BJ (cell line): ENCODE measurements around the gene CD164L2. TPM values are rescaled to one million over a fixed set of nuclear protein-coding genes. Genes with fewer than 3 reads are reported as not detected.
A peak's percentile ranks its signal among the peaks of the same experiment; 100 is the strongest.

Source experiments
- CTCF ChIA-PET: fragments of 350-600 bp; formaldehyde crosslinking; extraction: SDS; loops from one replicate; lab custom pipeline; 2021; ENCODE audit warnings: antibody characterized with exemption, inconsistent platforms; lab: Yijun Ruan, JAX
- POLR2A ChIA-PET: fragments of 300-600 bp; sonication (Branson Sonifier 250); formaldehyde crosslinking; extraction: SDS; loops from one replicate; lab custom pipeline; 2021; ENCODE audit warnings: antibody characterized with exemption; lab: Charles Lee
- DNase-seq: peaks from one replicate; pipeline ENCODE4 v3.0.0-alpha.2; 2011; ENCODE audit warnings: low read depth
- H3K27me3 ChIP-seq: 2 replicates; pipeline ENCODE4 v1.6.0; 2011; ENCODE audit warnings: low read length; ENCODE audit not compliant: control insufficient read depth, insufficient read depth
- H3K36me3 ChIP-seq: 2 replicates; pipeline ENCODE4 v1.5.1; 2011; ENCODE audit warnings: low read length; ENCODE audit not compliant: control insufficient read depth, insufficient read depth
- H3K4me3 ChIP-seq: 2 replicates; pipeline ENCODE4 v1.5.1; 2011; ENCODE audit warnings: low read depth, mild to moderate bottlenecking, control low read depth, low read length
- CTCF ChIP-seq: IDR thresholded peaks from 2 replicates; pipeline ENCODE4 v1.5.1; 2011; ENCODE audit warnings: low read depth, mild to moderate bottlenecking, control low read depth, inconsistent platforms, low read length, moderate library complexity; ENCODE audit not compliant: insufficient read depth
- polyA plus RNA-seq: library from polyadenylated mRNA; depleted of rRNA; stranded (reverse); fragments of >200 nt; gene quantifications from 2 replicates; pipeline ENCODE4 v1.2.3, GENCODE V29; 2011

Gene CD164L2
- polyA plus RNA-seq, 1 experiment: not detected

- H3K27me3 ChIP-seq: no peaks in the 10 kb centered on the region
- CTCF ChIA-PET: interaction anchor here (0.6 to 6.1 kb wide), 24 partner anchors 8 to 433 kb away, joined by 3 to 60 read pairs (median 7); partner anchors contain the start of genes GPR3, MAP3K6 and SYTL1
- peak; percentile 91 for TF ChIP-seq CTCF
- peaks cover 39% of the 10 kb centered on the region for H3K36me3 ChIP-seq
- DNase-seq: no peak
- H3K4me3 ChIP-seq: no peak overlapping the region
- POLR2A ChIA-PET: no interaction called here
These were observed 25.7 kb downstream of the CD164L2 start for GRCh38 chr1:27357281-27358037.

- TF ChIP-seq CTCF: no peak
- Histone ChIP-seq H3K36me3 (peaks cover 37% of the 10 kb centered on the region), H3K27me3 (no peaks in the 10 kb centered on the region), H3K4me3 (no peak overlapping the region)
- ChIA-PET CTCF (interaction anchor here (0.6 to 6.1 kb wide), 21 partner anchors 8 to 271 kb away, joined by 3 to 60 read pairs (median 8); partner anchors contain the start of genes GPR3, MAP3K6 and SYTL1), POLR2A (no interaction called here)
- DNase-seq: no peak
These were observed 26.4 kb downstream of the CD164L2 start for GRCh38 chr1:27356619-27357280.

- CTCF ChIA-PET: interaction anchor here (1.4 to 6.1 kb wide), 5 partner anchors 10 to 62 kb away, joined by 3 to 60 read pairs (median 20); partner anchors contain the start of gene MAP3K6
- no peak for TF ChIP-seq CTCF
- no peak overlapping the region for H3K4me3 ChIP-seq
- POLR2A ChIA-PET: no interaction called here
- no peaks in the 10 kb centered on the region for H3K27me3 ChIP-seq
- H3K36me3 ChIP-seq: peaks cover 34% of the 10 kb centered on the region
- DNase-seq: no peak
These were observed 26.9 kb downstream of the CD164L2 start for GRCh38 chr1:27356277-27356618.

- CTCF ChIA-PET: interaction anchor here (0.6 to 6.1 kb wide), 4 partner anchors 10 to 57 kb away, joined by 4 to 60 read pairs (median 23); partner anchors contain the start of gene MAP3K6
- H3K4me3 ChIP-seq: no peak overlapping the region
- POLR2A ChIA-PET: no interaction called here
- H3K27me3 ChIP-seq: no peaks in the 10 kb centered on the region
- peaks cover 32% of the 10 kb centered on the region for H3K36me3 ChIP-seq
- DNase-seq: no peak
- no peak for TF ChIP-seq CTCF
These were observed 27.4 kb downstream of the CD164L2 start for GRCh38 chr1:27355683-27356082.

- no peak for DNase-seq
These were observed 29.5 kb downstream of the CD164L2 start for GRCh38 chr1:27353629-27354028.

More at GRCh38 chr1:27353629-27354028, 29.5 kb downstream of the CD164L2 start:
- no peak overlapping the region for H3K4me3 ChIP-seq
- H3K27me3 ChIP-seq: no peaks in the 10 kb centered on the region
- POLR2A ChIA-PET: no interaction called here
- TF ChIP-seq CTCF: no peak
- CTCF ChIA-PET: interaction anchor here (0.8 to 2.2 kb wide), 5 partner anchors 8 to 53 kb away, joined by 3 to 7 read pairs (median 4); partner anchors contain the start of gene MAP3K6
- H3K36me3 ChIP-seq: peaks cover 29% of the 10 kb centered on the region
